NCI-H1092 (cell line): ENCODE measurements around the gene WDFY4.
"Not testable (repeated sequence)": the region's sequence is repeated elsewhere in the genome, so short reads cannot be mapped to it uniquely, and the experiment has no call there.

Experiments
- DNase-seq: peaks from one replicate; lab custom pipeline; 2025; lab: John Stamatoyannopoulos, UW

Gene WDFY4, protein sequence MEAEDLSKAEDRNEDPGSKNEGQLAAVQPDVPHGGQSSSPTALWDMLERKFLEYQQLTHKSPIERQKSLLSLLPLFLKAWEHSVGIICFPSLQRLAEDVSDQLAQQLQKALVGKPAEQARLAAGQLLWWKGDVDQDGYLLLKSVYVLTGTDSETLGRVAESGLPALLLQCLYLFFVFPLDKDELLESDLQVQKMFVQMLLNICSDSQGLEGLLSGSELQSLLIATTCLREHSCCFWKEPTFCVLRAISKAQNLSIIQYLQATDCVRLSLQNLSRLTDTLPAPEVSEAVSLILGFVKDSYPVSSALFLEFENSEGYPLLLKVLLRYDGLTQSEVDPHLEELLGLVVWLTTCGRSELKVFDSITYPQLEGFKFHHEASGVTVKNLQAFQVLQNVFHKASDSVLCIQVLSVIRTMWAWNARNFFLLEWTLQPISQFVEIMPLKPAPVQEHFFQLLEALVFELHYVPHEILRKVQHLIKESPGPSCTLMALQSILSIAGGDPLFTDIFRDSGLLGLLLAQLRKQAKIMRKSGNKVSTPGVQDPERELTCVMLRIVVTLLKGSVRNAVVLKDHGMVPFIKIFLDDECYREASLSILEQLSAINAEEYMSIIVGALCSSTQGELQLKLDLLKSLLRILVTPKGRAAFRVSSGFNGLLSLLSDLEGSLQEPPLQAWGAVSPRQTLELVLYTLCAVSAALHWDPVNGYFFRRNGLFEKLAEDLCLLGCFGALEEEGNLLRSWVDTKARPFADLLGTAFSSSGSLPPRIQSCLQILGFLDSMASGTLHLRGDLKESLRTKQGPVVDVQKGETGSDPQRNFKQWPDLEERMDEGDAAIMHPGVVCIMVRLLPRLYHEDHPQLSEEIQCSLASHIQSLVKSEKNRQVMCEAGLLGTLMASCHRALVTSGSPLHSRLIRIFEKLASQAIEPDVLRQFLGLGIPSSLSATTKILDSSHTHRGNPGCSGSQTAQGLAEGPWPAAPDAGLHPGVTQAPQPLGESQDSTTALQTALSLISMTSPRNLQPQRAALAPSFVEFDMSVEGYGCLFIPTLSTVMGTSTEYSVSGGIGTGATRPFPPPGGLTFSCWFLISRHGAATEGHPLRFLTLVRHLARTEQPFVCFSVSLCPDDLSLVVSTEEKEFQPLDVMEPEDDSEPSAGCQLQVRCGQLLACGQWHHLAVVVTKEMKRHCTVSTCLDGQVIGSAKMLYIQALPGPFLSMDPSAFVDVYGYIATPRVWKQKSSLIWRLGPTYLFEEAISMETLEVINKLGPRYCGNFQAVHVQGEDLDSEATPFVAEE (N-terminal part only)

DNA sequence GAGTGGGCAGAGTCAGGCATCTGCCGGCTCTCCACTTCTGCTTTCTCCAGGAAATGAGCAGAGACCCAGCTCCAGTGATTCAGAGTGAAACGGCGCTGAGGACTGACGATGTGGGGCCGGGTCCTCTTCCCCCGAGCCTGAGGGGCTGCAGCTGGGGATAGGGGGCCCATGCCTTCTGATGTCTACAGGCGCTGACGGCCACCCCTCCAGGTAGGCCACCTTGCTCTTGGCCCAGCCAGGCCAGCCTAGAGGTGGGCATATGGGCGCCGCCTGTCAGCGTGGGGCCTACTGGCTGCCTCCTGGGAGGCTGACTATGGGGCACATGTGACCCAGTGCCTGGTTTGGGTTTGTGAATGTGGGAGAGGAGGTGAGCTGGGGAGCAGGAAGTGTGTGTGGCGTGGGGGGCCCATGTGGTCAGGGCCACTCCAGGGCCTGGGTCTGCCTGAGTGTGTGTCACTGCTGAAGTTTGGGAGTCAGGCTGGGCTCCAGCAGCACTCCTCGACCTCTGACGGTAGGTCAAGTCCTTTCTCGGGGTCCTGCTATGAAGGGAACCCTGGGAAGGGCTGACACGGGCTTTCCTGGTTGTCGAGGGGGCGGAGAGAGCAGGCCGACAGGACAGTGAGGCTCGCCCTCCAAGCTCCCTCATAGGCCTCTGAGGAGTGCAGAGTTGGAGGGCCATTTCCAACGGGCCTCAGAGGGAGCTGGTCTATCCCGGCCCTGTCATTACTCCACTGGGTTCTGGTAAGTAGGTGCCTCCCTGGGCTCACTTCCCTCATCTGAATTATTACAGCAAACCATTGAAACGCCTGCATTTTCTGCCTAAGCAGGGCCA lies at the start of gene WDFY4:
WDFY4 (plus strand) TSS at position 82 of the 832 bp plus-strand sequence. CDS start 24,860 bp downstream, outside the sequence.
- no peak for DNase-seq

DNA sequence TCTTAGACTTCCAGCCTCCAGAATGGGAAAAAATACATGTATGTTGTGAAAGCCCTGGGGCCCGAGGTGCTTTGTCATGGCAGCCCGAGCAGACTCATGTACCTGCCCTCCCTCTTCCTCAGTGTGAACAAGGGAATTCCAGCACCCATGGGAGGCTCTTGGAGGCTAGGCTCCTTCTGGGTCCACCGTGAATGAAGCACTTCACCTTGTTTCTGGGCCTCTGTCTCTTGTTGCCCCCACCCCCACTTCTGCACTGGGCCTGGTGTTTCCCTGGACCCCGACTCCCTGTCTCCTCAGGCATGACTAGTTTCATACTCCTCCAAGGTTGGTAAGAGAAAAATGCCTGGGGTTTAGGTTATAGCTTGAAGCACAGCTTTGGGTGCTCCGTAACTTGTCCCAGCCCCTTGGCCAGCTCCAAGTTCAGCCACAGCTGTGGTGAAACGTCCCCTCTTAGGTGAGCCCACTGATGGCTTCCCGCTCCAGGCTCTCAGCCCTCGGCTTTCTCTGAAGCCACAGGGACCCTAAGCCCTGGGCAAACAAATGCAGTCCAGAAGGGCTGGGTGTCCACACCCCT lies 49.6 kb upstream of the WDFY4 start:
- DNase-seq: no peak

DNA sequence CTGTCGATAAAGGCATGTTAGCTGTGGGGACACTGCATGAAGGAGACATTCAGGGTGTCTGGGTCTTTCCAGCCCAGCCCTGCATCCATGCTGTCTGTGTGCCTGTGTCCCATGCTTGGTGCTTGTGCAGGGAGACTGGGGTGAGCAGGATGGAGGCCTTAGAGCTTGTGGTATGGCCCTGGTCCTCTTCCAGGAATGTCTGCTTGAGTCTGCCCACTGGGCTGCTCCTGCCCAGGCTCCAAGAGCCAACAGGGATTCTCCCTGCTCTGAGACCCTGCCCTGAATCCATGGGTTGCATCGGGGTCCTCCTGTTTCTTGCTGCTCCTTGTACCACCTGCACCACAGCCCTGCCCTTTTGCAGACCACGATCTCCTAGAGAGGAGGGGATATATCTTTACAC lies 48.4 kb upstream of the WDFY4 start:
- DNase-seq: no peak

DNA sequence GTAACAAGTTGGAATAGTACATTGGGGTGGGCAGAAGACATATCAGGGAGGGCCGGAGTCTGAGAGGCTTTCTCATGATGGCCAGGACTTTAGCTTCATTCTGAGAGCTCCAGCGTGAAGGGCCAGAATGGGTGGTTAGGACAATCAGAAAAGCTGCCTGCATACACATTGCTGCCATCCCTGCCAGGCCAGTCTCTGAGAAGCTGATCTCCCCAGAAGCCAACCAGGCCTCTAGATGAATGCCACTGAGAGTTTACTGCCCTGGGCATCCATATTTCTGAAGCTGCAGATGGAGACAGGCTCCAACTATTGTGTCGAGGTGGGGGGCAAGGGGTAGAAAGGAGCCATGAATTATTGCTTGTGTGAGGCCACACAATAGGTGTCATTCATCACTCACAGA lies 47.8 kb upstream of the WDFY4 start:
- DNase-seq: no peak

DNA sequence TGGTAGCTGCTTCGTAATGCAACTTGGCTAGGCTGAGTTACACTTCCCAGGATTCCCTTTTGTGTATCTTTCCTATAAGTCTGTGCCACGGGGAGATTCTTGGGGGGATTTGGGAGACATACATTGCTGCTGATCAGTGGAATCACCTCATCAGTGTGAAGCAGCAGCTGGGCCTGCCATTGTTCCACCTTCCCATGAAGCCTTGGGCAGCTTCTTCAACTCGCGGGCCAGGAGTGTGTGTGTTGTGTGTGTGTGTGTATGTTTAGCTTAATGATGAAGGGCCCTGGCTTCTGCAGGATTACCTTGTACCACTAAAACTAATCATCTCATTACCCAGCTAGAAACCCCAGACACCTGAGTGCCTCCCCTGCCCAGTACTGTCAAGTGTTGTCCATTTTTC lies 46.5 kb upstream of the WDFY4 start:
- no peak for DNase-seq

DNA sequence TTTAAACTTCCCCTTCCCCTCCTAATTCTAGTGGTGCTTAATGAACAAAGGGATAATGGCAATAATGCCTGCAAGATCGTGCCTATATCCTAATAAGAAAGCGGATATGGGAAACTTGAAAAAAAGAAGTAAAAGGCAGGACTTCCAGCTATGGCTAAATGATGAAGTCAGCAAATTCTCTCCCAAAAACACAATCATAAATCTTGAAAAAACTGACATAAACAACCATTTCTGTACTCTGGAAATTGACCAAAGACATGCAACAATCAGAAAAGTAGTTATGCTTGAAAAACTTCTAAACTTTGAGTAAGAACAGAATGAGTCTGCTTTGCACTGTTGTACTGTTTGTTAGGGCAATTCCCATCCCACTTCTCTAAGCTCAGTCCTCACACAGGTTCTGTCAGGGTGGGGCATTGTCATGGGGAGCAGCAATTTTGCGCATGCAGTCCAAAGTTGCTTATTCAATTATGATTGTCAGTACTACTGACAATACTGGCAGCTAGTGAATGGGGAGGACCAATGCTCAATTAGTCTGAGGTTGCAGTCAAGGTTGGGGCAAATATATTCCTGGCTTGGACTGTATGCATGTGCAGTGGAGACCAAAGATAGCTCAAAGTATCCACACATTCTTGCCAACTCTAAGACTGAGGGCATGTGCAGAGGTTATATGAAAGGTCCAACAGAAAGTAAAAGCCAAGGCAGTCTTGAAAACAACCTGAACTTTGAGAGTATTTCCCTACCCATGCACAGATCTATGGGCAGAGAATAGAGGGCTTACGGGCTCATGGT lies 45.7 kb upstream of the WDFY4 start:
- DNase-seq: no peak

DNA sequence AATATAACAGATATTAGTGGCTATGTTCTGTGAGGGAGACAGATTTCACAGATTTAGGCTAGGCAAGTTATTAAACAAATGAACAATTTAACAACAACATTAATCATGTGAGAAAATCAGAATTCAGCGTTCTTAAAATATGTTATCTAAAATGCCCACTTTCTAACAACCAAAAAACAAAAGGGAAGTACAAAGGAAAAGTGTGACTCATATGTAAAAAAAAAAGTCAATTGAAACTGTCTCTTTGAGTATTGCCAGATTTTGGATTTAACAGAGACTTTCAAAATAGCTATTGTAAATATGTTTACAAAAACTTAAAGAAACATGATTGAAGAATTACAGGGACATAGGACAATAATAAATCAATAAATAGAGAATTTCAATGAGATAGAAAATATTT lies 45.0 kb upstream of the WDFY4 start:
- DNase-seq: no peak

DNA sequence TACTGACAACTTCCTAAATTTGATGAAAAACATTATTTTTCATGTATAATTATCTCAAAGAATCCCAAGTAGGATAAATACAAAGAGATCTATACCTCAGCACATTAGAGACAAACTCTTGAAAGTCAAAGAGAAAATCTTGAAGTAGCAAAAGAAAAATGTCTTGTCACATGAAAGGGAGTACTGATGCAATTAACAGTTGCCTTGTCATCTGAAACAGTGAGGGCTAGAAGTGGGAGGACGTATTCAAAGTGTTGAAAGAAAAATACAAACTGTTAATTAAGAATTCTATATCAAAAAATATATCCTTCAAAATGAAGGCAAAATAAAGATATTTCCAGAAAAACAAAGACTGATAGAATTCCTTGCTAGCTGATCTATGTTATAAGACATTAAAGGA lies 44.3 kb upstream of the WDFY4 start:
- no peak for DNase-seq

DNA sequence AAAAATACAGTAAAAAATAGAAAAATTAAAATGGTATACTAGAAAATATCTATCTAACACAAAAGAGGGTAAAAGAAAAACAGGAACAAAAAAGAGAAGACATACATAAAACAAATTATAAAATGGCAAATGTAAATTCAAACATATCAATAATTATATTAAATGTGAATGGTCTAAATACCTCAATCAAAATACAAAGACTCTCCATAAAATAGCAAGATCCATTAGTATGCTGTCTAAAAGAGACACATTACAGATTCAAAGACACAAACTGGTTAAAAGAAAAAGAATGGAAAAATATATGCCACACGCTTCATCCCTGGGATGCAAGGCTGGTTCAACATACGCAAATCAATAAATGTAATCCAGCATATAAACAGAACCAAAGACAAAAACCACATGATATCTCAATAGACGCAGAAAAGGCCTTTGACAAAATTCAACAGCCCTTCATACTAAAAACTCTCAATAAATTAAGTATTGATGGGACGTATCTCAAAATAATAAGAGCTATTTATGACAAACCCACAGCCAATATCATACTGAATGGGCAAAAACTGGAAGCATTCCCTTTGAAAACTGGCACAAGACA lies 43.5 kb upstream of the WDFY4 start:
- DNase-seq: not testable (repeated sequence)

DNA sequence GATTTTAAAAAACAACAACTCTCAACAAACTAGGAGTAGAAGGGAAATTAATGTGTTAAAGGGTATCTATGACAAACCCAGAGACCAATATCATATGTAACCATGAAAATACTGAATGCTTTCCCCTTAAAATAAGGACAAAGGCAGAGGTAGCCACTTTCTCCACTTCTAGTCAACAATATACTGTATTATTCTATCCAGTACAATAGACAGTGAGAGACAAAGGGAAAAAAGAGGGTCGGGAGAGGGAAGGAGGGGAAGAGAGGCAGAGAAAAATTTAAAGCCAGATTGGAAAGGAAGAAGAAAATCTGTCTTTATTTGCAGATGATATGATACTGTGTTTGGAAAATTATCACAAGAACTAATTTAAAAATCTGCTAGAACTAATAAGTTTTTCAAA lies 39.1 kb upstream of the WDFY4 start:
- no peak for DNase-seq

DNA sequence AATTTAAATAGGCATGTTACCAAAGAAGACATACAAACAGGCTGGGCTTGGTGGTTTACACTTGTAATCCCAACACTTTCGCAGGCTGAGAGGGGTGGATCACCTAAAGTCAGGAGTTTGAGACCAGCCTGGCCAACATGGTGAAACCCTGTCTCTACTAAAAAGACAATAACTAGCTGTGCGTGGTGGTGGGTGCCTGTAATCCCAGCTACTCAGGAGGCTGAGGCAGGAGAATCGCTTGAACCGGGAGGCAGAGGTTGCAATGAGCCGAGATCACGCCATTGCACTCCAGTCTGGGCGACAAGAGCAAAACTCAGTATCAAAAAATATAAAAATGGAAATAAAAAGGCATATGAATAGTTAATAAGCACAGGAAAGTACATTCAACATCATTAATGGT lies 37.6 kb upstream of the WDFY4 start:
- not testable (repeated sequence) for DNase-seq

DNA sequence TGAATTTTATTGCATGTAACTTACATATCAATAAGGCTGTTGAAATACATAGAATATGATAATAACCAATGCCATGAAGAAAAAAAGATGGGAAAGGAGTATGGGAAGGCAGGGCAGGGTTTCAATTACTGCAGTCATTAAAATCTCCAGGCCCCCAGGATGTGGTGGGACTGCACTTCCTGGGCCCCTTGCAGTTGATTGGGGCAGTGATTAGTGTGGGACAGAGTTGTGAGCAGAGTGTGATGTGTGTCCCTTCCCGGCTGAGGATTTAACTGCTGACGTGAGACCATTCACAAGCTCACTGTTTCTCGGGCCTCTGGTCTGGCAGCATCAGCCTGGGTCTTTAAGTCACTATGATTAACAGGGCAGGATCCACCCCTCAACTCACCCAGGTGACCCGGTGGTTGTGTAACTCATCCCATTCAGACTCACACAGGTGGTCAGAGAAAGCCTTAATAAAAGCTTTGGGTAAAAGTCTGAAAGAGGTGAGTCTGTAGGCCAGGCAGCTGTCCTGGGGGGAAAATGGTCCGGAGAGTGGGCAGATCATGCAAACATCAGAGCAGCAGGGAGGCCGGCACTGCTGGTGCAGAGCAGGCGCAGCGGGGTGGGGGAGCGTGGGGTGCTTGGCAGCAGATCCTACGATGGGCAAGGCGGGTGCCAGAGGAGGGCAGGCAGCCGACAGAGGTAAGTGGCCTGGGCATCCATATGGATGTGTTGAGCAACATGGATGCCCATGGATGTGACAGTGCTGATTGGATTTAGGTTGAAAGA lies 36.3 kb upstream of the WDFY4 start:
- DNase-seq: no peak

DNA sequence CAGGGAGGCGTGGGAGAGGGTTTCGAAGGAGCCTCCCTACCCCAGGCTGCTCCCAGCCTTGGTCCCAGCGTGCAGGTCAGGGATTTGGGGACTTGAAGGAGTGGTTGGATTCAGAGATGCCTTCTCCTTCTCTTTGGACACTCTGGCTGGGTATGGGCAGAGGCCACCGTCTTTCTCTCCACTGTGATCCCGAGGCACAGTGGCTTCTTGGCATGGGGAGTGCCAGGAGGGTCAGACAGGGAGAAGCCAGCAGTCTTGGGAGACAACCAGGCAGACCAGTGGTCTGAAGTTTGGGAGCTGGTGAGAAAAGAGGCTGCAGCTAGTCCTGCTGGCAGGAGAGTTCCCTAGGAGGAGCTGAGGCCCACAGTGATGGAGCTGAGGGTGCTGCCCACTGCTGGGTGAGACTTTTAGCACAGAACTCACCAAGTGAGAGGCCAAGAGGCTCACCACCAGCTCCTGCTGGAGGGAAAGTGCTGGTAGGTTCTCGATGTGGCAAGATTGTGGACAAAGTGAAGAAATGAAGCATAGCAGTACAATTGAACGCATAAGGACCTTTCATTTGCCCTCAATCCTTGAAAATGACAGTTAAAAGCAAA lies 35.2 kb upstream of the WDFY4 start:
- DNase-seq: no peak

DNA sequence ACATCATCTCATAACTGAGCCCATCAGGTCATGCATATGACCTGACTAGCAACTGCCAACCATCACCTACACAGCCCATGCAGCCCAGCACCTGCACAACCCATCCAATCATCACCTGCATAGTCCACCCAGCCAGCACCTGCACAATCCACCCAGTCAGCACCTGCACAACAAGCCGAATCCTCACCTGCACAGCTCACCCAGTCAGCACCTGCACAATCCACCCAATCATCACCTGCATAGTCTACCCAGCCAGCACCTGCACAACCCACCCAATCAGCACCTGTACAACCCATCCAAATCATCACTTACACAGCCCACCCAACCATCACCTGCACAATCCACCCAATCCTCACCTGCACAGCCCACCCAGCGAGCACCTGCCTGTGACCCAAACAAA lies 33.4 kb upstream of the WDFY4 start:
- DNase-seq: no peak

DNA sequence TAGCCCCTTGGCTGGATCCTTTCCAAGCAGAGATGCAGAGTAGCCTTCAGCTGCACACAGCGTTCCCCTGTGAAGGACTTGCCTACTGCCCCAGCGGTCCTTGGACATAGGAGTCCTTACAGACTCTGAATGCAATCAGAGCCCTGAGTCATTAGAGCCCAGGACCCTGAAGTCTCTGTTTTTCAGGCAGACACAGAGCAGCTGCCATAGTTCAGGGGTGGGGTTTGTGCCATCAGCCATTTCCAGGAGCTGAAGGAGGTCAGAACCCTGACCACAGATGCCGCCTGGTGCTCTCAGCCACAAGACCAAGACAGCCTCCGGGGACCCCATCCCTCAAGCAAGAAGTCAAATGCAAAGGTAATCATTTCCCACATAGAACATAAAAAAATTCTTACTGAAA lies 32.8 kb upstream of the WDFY4 start:
- DNase-seq: no peak

DNA sequence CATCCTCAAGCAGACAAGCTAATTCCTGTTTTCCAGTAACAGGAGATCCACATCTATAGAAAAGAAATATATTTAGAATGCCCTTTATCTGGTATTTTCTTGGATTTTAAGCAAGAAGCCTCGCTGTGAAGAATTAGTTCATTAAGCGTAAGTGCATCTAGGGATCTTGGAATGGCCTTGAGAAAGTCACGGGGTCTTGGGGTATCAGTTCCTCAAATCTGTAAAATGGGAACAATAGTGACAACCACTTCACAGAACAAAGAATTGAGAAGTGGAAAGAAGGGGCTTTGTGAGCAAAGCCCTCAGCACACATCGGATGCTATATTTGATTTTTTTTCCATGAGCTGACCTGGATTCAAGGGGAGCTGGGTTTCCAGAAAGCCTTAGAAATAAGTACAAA lies 32.3 kb upstream of the WDFY4 start:
- no peak for DNase-seq

DNA sequence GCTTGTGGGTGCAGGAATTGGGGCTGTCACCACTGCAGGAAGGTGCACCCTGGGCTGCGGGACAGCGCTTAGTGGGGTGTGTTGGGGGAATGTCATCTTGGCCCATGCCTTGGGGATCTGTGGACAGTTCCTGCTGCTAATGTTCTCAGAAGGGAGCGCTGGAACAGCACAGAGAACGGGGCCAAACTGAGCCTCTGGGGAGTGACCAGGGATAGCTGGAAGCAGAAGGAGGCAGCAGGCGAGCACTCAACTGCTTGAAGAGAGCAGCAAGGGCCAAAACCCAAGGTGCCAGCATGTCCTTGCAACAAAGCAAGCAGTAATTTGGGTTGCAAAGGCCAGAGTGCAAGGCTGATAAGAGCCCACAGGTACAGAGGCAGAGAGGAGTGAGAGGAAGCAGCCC lies 31.3 kb upstream of the WDFY4 start:
- DNase-seq: no peak

DNA sequence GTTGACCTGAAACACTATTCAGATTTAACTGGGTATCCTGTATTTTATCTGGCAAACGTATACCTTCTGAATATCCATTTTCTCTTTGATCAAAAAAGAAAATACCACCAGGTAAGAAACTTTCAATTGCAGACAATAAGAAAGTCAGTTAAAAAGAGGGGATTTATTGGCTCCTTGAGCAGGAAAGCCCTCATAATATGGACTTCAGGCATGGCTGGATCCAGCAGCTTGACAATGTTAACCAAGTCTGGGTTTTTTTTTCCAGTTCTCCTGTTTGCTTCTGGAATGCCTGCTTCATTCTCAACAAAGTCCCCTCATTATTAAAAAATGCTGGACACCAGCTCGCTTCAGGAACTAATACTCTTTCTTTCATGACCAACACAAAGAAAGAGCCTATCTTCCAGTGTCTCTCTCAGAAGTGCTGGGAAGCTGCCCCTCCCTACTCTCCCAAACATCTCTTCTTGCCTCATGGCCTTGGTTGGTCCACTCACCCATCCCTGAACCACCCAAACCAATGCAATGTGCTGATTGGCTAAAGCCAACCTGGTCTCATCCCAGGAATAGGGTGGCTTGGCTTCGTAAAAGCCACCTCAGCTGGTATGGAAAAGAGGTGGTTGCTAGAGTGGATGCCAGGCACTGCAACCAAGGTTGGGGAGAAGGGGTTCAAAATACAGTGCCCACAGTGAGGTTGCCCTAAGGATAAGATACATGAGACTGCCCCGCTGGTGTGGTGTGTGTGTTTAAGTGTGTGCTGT lies 30.6 kb upstream of the WDFY4 start:
- DNase-seq: no peak
